ENCODE results near the gene MANBA. TPM values are rescaled to one million over a fixed set of nuclear protein-coding genes. Genes with fewer than 3 reads are reported as not detected.
"Not testable (repeated sequence)": the region's sequence is repeated elsewhere in the genome, so short reads cannot be mapped to it uniquely, and the experiment has no call there.

The MANBA gene
- total and polyA plus RNA-seq, 5 donors from 2014 or later, result 10.7 to 21.2 (median 15.8) TPM

DNA sequence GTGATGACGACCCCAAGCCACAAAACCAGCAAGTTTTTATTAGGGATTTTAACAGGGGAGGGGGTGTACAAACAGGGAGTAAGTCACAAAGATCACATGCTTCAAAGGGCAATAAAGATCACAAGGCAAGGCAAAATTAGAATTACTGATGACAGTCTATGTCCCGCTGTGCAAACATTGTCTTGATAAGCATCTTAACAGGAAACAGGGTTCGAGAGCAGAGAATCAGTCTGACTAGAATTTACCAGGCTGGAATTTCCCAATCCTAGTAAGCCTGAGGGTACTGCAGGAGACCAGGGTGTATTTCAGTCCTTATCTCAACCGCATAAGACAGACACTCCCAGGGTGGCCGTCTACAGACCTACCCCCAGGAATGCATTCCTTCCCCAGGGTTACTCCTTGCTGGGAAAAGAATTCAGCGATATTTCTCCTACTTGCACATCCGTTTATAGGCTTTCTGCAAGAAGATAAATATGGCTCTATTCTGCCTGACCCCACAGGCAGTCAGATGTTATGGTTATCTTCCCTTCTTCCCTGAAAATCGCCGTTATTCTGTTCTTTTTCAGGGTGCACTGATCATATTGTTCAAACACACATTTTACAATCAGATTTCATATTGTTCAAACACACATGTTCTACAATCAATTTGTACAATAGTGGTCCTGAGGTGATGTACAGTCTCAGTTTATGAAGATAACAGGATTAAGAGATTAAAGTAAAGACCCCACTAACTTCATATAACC is 41.8 kb downstream of the MANBA start:
- not testable (repeated sequence) for H3K27me3 Mint-ChIP-seq; H3K27ac Mint-ChIP-seq; H3K9me3 ChIP-seq (ENCODE audit: control insufficient read depth in 2 of 2, low read length in 2 of 2); H3K4me3 Mint-ChIP-seq; H3K4me3 ChIP-seq (ENCODE audit: low read depth, low read length); H3K27me3 ChIP-seq (ENCODE audit: control insufficient read depth, insufficient read depth, low read length); ATAC-seq (ENCODE audit: low read depth in 2 of 2); DNase-seq; H3K27ac ChIP-seq (ENCODE audit: insufficient read depth, low read length, poor library complexity, severe bottlenecking); H3K4me1 Mint-ChIP-seq; H3K4me1 ChIP-seq (ENCODE audit: control insufficient read depth, insufficient read depth, low read length, poor library complexity, severe bottlenecking); H3K9me3 Mint-ChIP-seq
- H3K36me3 Mint-ChIP-seq, result peaks cover 36% of the 10 kb centered on the region
- H3K36me3 ChIP-seq (ENCODE audit: control insufficient read depth, insufficient read depth, low read length), result peaks cover 19% of the 10 kb centered on the region

DNA sequence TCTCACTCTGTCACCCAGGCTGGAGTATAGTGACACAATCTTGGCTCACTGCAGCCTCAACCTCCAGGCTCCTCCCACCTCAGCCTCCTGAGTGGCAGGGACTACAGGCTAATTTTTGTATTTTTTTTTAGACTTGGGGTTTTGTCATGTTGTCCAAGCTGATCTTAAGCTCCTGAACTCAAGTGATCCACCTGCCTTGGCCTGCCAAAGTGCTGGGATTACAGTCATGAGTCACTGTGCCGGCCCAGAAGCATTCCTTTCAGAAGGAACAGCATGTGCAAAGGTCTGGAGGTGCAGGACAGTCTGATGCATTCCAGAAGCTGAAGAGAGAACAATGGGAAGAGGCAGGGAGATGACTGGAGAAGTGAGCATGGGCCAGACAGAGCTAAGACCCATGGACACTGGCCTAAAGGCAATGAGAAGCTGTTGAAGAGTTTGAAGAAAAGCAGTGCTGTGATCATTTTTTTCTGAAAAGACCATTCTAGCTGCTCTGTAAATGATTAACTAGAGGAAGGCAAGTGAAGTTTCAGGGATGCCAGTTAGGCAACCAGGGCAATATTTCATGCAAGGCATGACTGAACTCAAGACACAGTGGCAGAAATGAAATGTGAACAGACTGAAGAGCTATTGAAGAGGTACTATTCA is 43.2 kb downstream of the MANBA start:
- no peak overlapping the region for H3K27ac ChIP-seq (ENCODE audit: insufficient read depth, low read length, poor library complexity, severe bottlenecking)
- H3K4me1 ChIP-seq (ENCODE audit: control insufficient read depth, insufficient read depth, low read length, poor library complexity, severe bottlenecking), result no peaks in the 10 kb centered on the region
- no peaks in the 10 kb centered on the region for H3K9me3 ChIP-seq (ENCODE audit: control insufficient read depth in 2 of 2, low read length in 2 of 2)
- no peak for DNase-seq
- Mint-ChIP-seq H3K9me3 (peaks cover 0 to 5% (median 0%) of the 10 kb centered on the region in 7 donors), H3K27me3 (no peaks in the 10 kb centered on the region), H3K36me3 (peaks cover 33% of the 10 kb centered on the region), H3K4me1 (peaks cover 0 to 3% (median 0%) of the 10 kb centered on the region in 4 donors), H3K27ac (no peak overlapping the region), H3K4me3 (no peak overlapping the region)
- no peak for ATAC-seq (ENCODE audit: low read depth in 2 of 2)
- H3K36me3 ChIP-seq (ENCODE audit: control insufficient read depth, insufficient read depth, low read length), result peaks cover 11% of the 10 kb centered on the region
- no peak overlapping the region for H3K4me3 ChIP-seq (ENCODE audit: low read depth, low read length)
- no peaks in the 10 kb centered on the region for H3K27me3 ChIP-seq (ENCODE audit: control insufficient read depth, insufficient read depth, low read length)

DNA sequence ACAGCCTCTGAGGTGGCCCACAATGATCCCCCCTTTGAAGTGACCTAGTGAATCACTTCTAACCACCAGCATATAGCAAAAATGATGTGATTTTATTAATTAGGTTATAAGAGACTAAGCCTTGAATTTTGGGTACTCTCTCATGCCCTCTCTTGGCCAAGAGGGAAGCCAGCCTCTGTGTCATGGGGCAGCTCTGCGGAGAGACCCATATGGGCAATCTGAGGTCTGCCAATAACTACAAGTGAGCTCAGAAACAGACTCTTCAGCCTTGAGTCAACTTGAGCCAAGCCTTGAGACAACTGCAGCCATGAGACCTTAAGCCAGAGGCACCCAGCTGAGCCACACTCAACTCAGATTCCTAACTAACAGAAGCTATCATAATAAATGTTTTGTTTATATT is 45.7 kb downstream of the MANBA start:
- H3K36me3 Mint-ChIP-seq, result peaks cover 48% of the 10 kb centered on the region
- no peak overlapping the region for H3K4me3 Mint-ChIP-seq
- Histone ChIP-seq H3K4me3 (ENCODE audit: low read depth, low read length) (no peak overlapping the region), H3K36me3 (ENCODE audit: control insufficient read depth, insufficient read depth, low read length) (peaks cover 11% of the 10 kb centered on the region), H3K4me1 (ENCODE audit: control insufficient read depth, insufficient read depth, low read length, poor library complexity, severe bottlenecking) (no peaks in the 10 kb centered on the region), H3K27ac (ENCODE audit: insufficient read depth, low read length, poor library complexity, severe bottlenecking) (no peak overlapping the region), H3K27me3 (ENCODE audit: control insufficient read depth, insufficient read depth, low read length) (no peaks in the 10 kb centered on the region), H3K9me3 (ENCODE audit: control insufficient read depth in 2 of 2, low read length in 2 of 2) (no peaks in the 10 kb centered on the region)
- no peak for DNase-seq
- peaks cover 0 to 6% (median 5%) of the 10 kb centered on the region in 4 donors for H3K4me1 Mint-ChIP-seq
- ATAC-seq (ENCODE audit: low read depth in 2 of 2), result no peak
- peak overlapping the region in 1 of 3 donors; percentile 38 for H3K27ac Mint-ChIP-seq
- H3K27me3 Mint-ChIP-seq, result no peaks in the 10 kb centered on the region
- H3K9me3 Mint-ChIP-seq, result peaks cover 0 to 5% (median 0%) of the 10 kb centered on the region in 7 donors

DNA sequence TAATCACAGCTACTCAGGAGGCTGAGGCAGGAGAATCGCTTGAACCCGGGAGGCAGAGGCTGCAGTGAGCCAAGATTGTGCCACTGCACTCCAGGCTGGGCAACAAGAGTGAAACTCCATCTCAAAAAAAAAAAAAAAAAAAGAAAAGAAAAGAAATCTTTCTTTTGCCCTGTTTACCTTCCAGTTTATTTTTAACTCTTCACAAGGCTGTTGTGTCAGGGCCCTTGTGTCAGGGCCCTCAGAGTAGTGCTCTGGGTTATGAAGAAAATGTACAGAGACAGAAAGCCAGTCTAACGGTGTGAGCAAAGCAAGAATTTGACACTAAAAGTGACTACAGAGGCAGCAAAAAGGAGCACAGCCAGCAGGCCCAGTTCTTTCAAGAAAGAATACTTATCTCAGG is 47.0 kb downstream of the MANBA start:
- not testable (repeated sequence) for H3K4me1 ChIP-seq (ENCODE audit: control insufficient read depth, insufficient read depth, low read length, poor library complexity, severe bottlenecking); H3K27ac ChIP-seq (ENCODE audit: insufficient read depth, low read length, poor library complexity, severe bottlenecking); H3K27ac Mint-ChIP-seq; ATAC-seq (ENCODE audit: low read depth in 2 of 2); H3K36me3 ChIP-seq (ENCODE audit: control insufficient read depth, insufficient read depth, low read length); H3K27me3 ChIP-seq (ENCODE audit: control insufficient read depth, insufficient read depth, low read length); H3K4me3 ChIP-seq (ENCODE audit: low read depth, low read length); H3K9me3 Mint-ChIP-seq; H3K27me3 Mint-ChIP-seq; H3K4me3 Mint-ChIP-seq; H3K9me3 ChIP-seq (ENCODE audit: control insufficient read depth in 2 of 2, low read length in 2 of 2); DNase-seq
- Mint-ChIP-seq H3K36me3 (peaks cover 50% of the 10 kb centered on the region), H3K4me1 (peaks cover 5 to 12% (median 8%) of the 10 kb centered on the region in 4 donors)

DNA sequence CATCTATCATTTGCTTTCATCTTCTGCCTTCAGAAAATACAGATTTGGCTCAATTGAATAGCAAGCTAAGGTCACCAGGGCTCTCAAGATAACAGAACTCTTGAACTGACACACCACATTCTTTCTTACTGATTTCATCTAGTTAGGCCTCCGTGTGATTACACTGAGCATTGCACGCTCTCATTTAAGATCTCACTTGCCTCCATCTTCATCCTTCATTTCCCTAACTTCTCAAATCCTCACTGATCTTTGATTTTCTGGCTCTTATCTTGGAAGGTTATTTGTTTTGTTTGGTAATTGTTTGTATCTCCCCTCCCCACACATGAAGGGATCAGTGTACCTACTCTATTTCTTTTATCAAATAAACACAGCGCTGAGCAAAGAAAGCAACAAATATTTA is 47.7 kb downstream of the MANBA start:
- Histone ChIP-seq H3K27me3 (ENCODE audit: control insufficient read depth, insufficient read depth, low read length) (no peaks in the 10 kb centered on the region), H3K4me1 (ENCODE audit: control insufficient read depth, insufficient read depth, low read length, poor library complexity, severe bottlenecking) (no peaks in the 10 kb centered on the region), H3K9me3 (ENCODE audit: control insufficient read depth in 2 of 2, low read length in 2 of 2) (no peaks in the 10 kb centered on the region), H3K4me3 (ENCODE audit: low read depth, low read length) (no peak overlapping the region), H3K36me3 (ENCODE audit: control insufficient read depth, insufficient read depth, low read length) (peaks cover 3% of the 10 kb centered on the region), H3K27ac (ENCODE audit: insufficient read depth, low read length, poor library complexity, severe bottlenecking) (no peak overlapping the region)
- Mint-ChIP-seq H3K9me3 (peaks cover 0 to 3% (median 0%) of the 10 kb centered on the region in 7 donors), H3K4me3 (no peak overlapping the region), H3K27me3 (no peaks in the 10 kb centered on the region), H3K4me1 (peaks cover 3 to 13% (median 8%) of the 10 kb centered on the region in 4 donors), H3K27ac (peak overlapping the region in 1 of 3 donors; percentile 1), H3K36me3 (peaks cover 49% of the 10 kb centered on the region)
- DNase-seq (no peak), ATAC-seq (ENCODE audit: low read depth in 2 of 2) (no peak)

DNA sequence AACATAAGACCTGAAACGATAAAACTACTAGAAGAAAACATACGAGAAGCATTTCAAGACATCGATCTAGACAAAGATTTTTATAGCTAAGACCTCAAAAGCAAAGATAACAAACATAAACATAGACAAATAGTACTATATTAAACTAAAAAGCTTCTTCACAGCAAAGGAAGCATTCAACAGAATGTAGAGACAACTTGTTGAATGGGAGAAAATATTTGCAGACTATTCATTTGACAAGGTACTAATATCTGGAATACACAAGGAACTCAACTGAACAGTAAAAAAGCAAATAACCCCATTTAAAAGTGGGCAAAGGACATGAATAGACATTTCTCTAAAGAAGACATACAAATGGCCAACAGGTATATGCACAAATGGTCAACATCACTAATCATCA is 49.8 kb downstream of the MANBA start:
- no peaks in the 10 kb centered on the region for H3K9me3 ChIP-seq (ENCODE audit: control insufficient read depth in 2 of 2, low read length in 2 of 2)
- Mint-ChIP-seq H3K4me1 (peaks cover 5 to 13% (median 8%) of the 10 kb centered on the region in 4 donors), H3K9me3 (peaks cover 0 to 6% (median 3%) of the 10 kb centered on the region in 7 donors), H3K4me3 (no peak overlapping the region), H3K27ac (no peak overlapping the region), H3K36me3 (peaks cover 56% of the 10 kb centered on the region), H3K27me3 (no peaks in the 10 kb centered on the region)
- no peak overlapping the region for H3K4me3 ChIP-seq (ENCODE audit: low read depth, low read length)
- H3K27ac ChIP-seq (ENCODE audit: insufficient read depth, low read length, poor library complexity, severe bottlenecking), result no peak overlapping the region
- DNase-seq, result no peak
- ATAC-seq (ENCODE audit: low read depth in 2 of 2), result no peak
- no peaks in the 10 kb centered on the region for H3K27me3 ChIP-seq (ENCODE audit: control insufficient read depth, insufficient read depth, low read length)
- H3K36me3 ChIP-seq (ENCODE audit: control insufficient read depth, insufficient read depth, low read length), result peaks cover 12% of the 10 kb centered on the region
- no peaks in the 10 kb centered on the region for H3K4me1 ChIP-seq (ENCODE audit: control insufficient read depth, insufficient read depth, low read length, poor library complexity, severe bottlenecking)

DNA sequence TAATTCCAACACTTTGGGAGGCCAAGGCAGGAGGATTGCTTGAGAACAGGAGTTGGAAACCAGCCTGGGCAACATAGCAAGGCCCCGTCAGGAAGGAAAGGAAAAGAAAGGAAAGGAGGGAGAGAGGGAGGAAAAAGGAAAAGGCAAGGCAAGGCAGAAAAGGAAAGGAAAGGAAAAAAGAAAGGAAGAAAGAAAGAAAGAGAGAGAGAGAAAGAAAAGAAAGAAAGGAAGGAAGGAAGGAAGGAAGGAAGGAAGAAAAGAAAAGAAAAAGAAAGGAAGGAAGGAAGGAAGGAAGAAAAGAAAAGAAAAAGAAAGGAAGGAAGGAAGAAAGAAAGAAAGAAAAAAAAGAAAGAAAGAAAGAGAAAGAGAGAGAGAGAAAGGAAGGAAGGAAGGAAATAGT is 51.7 kb downstream of the MANBA start:
- H3K27me3 Mint-ChIP-seq; H3K27ac Mint-ChIP-seq; H3K4me1 ChIP-seq (ENCODE audit: control insufficient read depth, insufficient read depth, low read length, poor library complexity, severe bottlenecking); H3K4me3 Mint-ChIP-seq; H3K9me3 Mint-ChIP-seq; H3K27me3 ChIP-seq (ENCODE audit: control insufficient read depth, insufficient read depth, low read length); ATAC-seq (ENCODE audit: low read depth in 2 of 2); H3K9me3 ChIP-seq (ENCODE audit: control insufficient read depth in 2 of 2, low read length in 2 of 2); H3K27ac ChIP-seq (ENCODE audit: insufficient read depth, low read length, poor library complexity, severe bottlenecking); DNase-seq; H3K4me3 ChIP-seq (ENCODE audit: low read depth, low read length): not testable (repeated sequence)
- peaks cover 16% of the 10 kb centered on the region for H3K36me3 ChIP-seq (ENCODE audit: control insufficient read depth, insufficient read depth, low read length)
- H3K36me3 Mint-ChIP-seq, result peaks cover 57% of the 10 kb centered on the region
- peaks cover 5 to 13% (median 9%) of the 10 kb centered on the region in 4 donors for H3K4me1 Mint-ChIP-seq

Measured in CD4-positive, CD25-positive, alpha-beta regulatory T cell (primary cell).